NCI-H1105 (cell line): ENCODE data around the gene CNOT10.
A peak's percentile ranks its signal among the peaks of the same experiment; 100 is the strongest.
"Not testable (repeated sequence)": the region's sequence is repeated elsewhere in the genome, so short reads cannot be mapped to it uniquely, and the experiment has no call there.

Experiments used
- DNase-seq: peaks from one replicate; lab custom pipeline; 2025; lab: John Stamatoyannopoulos, UW

Gene CNOT10, protein sequence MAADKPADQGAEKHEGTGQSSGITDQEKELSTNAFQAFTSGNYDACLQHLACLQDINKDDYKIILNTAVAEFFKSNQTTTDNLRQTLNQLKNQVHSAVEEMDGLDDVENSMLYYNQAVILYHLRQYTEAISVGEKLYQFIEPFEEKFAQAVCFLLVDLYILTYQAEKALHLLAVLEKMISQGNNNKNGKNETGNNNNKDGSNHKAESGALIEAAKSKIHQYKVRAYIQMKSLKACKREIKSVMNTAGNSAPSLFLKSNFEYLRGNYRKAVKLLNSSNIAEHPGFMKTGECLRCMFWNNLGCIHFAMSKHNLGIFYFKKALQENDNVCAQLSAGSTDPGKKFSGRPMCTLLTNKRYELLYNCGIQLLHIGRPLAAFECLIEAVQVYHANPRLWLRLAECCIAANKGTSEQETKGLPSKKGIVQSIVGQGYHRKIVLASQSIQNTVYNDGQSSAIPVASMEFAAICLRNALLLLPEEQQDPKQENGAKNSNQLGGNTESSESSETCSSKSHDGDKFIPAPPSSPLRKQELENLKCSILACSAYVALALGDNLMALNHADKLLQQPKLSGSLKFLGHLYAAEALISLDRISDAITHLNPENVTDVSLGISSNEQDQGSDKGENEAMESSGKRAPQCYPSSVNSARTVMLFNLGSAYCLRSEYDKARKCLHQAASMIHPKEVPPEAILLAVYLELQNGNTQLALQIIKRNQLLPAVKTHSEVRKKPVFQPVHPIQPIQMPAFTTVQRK

GRCh38 chr3:32684800-32685542 is at the start of gene CNOT10:
CNOT10 (plus strand) TSS chr3:32685188; CDS start chr3:32685461, 273 bp downstream.
- peak; percentile 87 for DNase-seq

DNA sequence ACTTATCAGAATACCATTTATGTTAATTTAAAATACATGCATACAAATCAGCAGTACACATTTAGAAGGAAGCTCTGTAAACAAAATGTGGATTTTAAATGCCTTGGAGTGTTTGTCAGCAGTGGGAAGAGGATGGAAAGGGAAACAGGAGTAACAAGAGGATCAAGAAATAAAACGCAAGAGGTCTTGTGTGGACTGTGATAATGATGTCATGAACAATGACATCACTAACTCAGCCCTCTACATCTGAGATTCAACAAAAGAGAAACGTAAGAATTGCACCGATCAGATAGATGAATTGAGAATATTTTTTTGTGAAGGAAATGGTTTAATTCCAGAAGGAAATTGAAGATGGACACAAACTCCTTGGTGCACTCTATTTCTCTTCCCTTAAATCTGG is 44.0 kb upstream of the CNOT10 start:
- no peak for DNase-seq

DNA sequence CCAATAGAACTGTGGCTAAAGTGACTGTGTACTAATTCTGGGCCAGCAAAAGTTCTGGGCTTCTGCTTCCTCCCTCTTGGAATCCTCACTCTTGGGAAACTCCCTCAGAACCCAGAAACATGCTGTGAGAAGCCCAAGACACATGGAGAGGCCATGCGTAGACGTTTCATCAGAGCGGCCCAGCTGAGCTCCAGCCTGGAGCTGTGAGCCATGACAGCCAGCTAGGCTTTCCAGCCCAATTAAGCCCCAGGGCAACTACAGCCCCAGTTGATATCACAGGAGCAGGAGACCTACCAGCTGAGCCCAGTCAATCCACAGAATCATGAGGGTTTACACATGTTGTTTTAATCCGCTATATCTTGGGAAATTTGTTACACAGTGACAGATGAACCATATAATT is 43.6 kb upstream of the CNOT10 start:
- DNase-seq: no peak

DNA sequence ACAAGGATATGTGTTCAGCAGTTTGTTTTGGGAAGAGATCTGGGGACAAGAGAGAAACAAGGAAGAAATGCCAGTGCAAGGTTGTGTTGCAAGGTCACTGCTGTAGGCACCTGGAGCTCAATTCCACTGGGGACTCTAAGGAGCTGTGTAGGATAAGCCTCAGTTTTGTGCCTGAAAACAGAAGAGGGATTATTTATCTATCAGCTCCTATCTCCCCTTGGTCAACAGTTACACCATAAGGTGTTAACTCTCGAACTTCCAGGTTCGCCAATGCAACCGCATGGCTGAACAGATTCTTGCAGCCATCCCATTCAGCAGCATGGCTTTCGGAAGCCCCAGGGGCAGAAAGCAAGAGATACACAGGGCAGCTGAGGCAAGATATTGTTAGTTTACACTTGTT is 41.6 kb upstream of the CNOT10 start:
- DNase-seq: no peak

- DNase-seq: no peak
Measured at GRCh38 chr3:32643816-32644215, 41.2 kb upstream of the CNOT10 start.

- DNase-seq: no peak
Measured at GRCh38 chr3:32644380-32644779, 40.6 kb upstream of the CNOT10 start.

- no peak for DNase-seq
Measured at GRCh38 chr3:32646761-32647160, 38.2 kb upstream of the CNOT10 start.

GRCh38 chr3:32652337-32653100 is 32.5 kb upstream of the CNOT10 start:
- DNase-seq: not testable (repeated sequence)

GRCh38 chr3:32655167-32655566 is 29.8 kb upstream of the CNOT10 start:
- DNase-seq: no peak

- no peak for DNase-seq
Measured at GRCh38 chr3:32660634-32661033, 24.4 kb upstream of the CNOT10 start.

DNA sequence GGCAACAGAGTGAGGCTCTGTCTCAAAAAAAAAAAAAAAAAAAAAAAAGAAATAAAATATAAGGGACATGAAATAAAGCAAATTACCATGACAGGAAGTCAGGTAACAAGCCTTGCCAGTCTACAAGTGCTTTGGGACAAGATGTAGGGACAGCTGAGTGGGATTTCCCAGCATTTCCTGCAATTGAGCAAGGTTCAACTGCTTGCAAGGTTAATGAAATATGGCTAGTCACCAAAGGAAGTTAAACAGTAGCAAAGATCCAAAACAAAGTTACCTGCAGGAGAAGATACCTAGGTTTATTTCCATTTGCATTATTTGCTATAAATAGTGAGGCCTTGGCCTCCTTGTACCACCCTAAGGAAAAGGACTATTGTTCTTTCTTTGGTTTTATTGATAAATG is 22.3 kb upstream of the CNOT10 start:
- no peak for DNase-seq

DNA sequence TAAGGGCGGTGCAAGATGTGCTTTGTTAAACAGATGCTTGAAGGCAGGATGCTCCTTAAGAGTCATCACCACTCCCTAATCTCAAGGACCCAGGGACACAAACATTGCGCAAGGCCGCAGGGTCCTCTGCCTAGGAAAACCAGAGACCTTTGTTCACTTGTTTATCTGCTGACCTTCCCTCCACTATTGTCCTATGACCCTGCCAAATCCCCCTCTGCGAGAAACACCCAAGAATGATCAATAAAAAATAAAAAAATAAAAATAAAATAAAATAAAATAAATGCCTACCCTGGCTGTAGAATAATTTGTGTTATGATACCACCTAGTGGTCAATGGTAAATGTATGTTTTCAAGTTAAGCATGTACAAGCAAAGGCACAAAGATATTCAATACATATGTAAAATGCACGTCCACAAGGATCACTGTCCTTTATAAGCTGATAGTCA is 20.3 kb upstream of the CNOT10 start:
- not testable (repeated sequence) for DNase-seq

- DNase-seq: no peak
Measured at GRCh38 chr3:32667072-32667582, 17.9 kb upstream of the CNOT10 start.

DNA sequence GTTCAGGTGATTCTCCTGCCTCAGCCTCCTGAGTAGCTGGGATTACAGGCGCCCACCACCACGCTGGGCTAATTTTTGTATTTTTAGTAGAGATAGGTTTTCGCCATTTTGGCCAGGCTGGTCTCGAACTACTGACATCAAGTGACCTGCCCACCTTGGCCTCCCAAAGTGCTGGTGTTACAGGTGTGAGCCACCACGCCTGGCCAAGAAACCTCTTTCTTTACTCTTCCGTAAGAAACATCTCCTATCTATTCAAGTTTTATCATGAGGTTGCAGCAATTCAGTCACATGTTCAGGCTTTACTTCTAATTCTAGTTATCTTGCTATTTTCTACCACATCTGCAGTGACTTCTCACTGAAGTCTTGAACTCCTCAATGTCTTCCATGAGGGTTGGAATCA is 15.8 kb upstream of the CNOT10 start:
- DNase-seq: not testable (repeated sequence)

DNA sequence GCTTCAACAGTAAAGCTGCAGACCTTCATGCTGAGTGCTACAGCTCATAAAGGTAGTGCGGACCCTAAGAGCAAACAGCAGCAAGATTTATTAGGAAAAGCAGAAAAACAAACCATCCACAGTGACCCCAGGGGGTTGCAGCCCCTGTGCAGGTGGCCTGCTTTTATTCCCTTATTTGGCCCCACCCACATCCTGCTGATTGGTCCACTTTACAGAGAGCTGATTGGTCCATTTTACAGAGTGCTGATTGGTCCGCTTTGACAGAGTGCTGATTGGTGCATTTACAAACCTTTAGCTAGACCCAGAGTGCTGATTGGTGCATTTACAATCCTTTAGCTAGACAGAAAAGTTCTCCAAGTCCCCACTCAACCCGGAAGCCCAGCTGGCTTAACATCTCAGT is 11.3 kb upstream of the CNOT10 start:
- not testable (repeated sequence) for DNase-seq

DNA sequence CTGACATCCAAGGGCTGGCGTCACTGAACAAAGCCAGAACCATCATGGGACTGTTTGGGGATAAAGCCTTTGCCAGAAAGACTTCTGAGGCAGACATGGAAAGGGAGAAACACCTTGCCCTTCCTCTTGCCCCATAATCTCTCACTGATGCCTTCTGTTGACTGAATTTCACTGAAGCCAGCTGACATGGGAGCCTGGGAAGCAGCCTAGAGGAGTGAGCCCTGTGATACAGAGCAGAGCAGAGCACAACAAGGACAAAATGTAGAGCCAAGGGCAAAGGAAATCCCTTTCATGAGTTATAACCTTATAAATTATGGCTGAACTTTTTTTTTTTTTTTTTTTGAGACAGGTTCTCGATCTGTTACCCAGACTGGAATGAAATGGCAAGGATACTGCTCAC is 9.8 kb upstream of the CNOT10 start:
- DNase-seq: no peak

DNA sequence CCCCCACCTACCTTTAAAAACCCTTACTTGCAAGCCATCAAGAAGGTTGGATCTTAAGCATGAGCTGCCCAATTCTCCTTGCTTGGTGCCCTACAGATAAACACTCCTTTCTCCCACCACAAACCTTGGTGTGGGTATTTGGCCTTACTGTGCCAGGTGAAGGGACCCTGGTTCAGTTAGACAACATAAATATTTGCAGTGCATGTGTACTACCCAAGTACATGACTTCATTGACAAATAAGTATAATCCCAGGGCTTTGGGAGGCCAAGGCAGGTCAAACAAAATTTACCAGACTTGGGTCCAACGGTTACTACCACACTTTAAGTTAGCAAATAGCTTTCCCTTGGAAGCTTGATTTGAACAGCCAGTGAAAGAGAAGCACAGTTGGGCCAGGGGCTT is 9.3 kb upstream of the CNOT10 start:
- no peak for DNase-seq

- DNase-seq: no peak
Measured at GRCh38 chr3:32681811-32682210, 3.2 kb upstream of the CNOT10 start.

DNA sequence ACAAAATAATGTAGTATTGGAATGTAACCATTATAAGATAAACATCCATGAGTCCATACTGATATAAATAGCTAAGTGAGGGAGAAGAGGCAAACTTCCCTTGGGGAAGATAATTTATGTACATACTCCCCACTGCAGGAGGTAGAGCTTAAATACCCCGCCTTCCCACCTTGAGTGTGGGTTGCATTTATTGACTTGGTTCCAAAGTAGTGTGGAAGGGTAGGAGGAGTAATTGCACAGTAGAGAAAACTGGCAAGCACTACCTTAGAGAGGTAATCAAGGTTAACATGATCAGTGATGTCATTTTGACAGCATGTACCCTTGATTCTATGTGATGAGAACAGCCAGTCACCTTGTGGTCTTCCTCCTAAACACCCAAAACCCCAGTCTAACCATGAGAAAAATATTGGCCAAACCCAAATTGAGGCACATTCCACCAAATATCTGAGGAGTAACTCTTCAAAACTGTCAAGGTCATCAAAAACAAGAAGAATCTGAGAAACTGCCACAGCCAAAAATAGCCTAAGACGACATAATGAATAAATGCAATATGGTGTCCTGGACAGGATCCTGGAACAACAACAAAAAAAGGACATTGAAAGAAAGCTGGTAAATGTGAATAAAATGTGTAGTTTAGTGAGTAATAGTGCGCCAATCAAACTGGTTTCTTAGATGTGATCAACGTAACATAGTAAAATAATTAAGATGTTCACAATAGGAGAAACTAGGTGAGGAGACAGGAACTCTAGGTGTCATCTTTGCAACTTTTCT is 774 bp upstream of the CNOT10 start:
- DNase-seq: no peak

- DNase-seq: no peak
Measured at GRCh38 chr3:32685543-32686185, 676 bp downstream of the CNOT10 start.
